ENCODE measurements around the gene FGD4. TPM values are rescaled to one million over a fixed set of nuclear protein-coding genes. Genes with fewer than 3 reads are reported as not detected.

FGD4 gene
- total RNA-seq, 3 donors from 2014 or later: 50.5 to 57.8 (median 56.3) TPM

- no peak overlapping the region for H3K4me3 ChIP-seq
- TF ChIP-seq CTCF (IDR thresholded peaks at IDR 0.05) (peak; percentile 42 to 78 (median 71)), POLR2A (IDR thresholded peaks at IDR 0.05) (no peak)
- H3K27me3 ChIP-seq: no peaks in the 10 kb centered on the region
- DNase-seq (ENCODE audit: low spot score in 2 of 2): no peak
- no peaks in the 10 kb centered on the region for H3K9me3 ChIP-seq
- H3K36me3 ChIP-seq: no peaks in the 10 kb centered on the region
- H3K4me1 ChIP-seq: no peaks in the 10 kb centered on the region
- intact Hi-C loops (cut with DNase I; ENCODE audit: low total_unique reads): no loop called here
- no peak overlapping the region for H3K27ac ChIP-seq
Observed at GRCh38 chr12:32365473-32366064, 33.8 kb upstream of the FGD4 start.

- H3K4me3 ChIP-seq: no peak overlapping the region
- no peak for TF ChIP-seq POLR2AphosphoS5 (IDR thresholded peaks at IDR 0.05)
- TF ChIP-seq CTCF (IDR thresholded peaks at IDR 0.05): no peak
- no peak for TF ChIP-seq POLR2A (IDR thresholded peaks at IDR 0.05)
- DNase-seq (ENCODE audit: low spot score in 2 of 2): no peak
- no peaks in the 10 kb centered on the region for H3K4me1 ChIP-seq
- H3K36me3 ChIP-seq: no peaks in the 10 kb centered on the region
- H3K27me3 ChIP-seq: no peaks in the 10 kb centered on the region
- H3K9me3 ChIP-seq: no peaks in the 10 kb centered on the region
- no peak overlapping the region for H3K27ac ChIP-seq
- intact Hi-C loops (cut with DNase I; ENCODE audit: low total_unique reads): no loop called here
Observed at GRCh38 chr12:32366714-32367113, 32.6 kb upstream of the FGD4 start.

- intact Hi-C loops (cut with DNase I; ENCODE audit: low total_unique reads): no loop called here
- H3K27ac ChIP-seq: no peak overlapping the region
- no peaks in the 10 kb centered on the region for H3K27me3 ChIP-seq
- no peaks in the 10 kb centered on the region for H3K9me3 ChIP-seq
- H3K36me3 ChIP-seq: no peaks in the 10 kb centered on the region
- no peak for TF ChIP-seq CTCF (IDR thresholded peaks at IDR 0.05)
- TF ChIP-seq POLR2AphosphoS5 (IDR thresholded peaks at IDR 0.05): no peak
- no peak for TF ChIP-seq POLR2A (IDR thresholded peaks at IDR 0.05)
- H3K4me1 ChIP-seq: no peaks in the 10 kb centered on the region
- no peak for DNase-seq (ENCODE audit: low spot score in 2 of 2)
- H3K4me3 ChIP-seq: no peak overlapping the region
Observed at GRCh38 chr12:32367381-32367780, 32.0 kb upstream of the FGD4 start.

GRCh38 chr12:32369202-32369601, 30.2 kb upstream of the FGD4 start:
- intact Hi-C loops (cut with DNase I; ENCODE audit: low total_unique reads): no loop called here
- TF ChIP-seq POLR2A (IDR thresholded peaks at IDR 0.05) (no peak), CTCF (IDR thresholded peaks at IDR 0.05) (no peak), POLR2AphosphoS5 (IDR thresholded peaks at IDR 0.05) (no peak)

GRCh38 chr12:32377344-32378055, 21.9 kb upstream of the FGD4 start:
- no peaks in the 10 kb centered on the region for H3K9me3 ChIP-seq
- intact Hi-C loops (cut with DNase I; ENCODE audit: low total_unique reads): no loop called here
- no peak overlapping the region for H3K4me3 ChIP-seq
- H3K4me1 ChIP-seq: no peaks in the 10 kb centered on the region
- H3K36me3 ChIP-seq: no peaks in the 10 kb centered on the region
- no peaks in the 10 kb centered on the region for H3K27me3 ChIP-seq
- no peak overlapping the region for H3K27ac ChIP-seq
- no peak for DNase-seq (ENCODE audit: low spot score in 2 of 2)
- TF ChIP-seq POLR2A (IDR thresholded peaks at IDR 0.05): no peak
- TF ChIP-seq CTCF (IDR thresholded peaks at IDR 0.05): no peak
- no peak for TF ChIP-seq POLR2AphosphoS5 (IDR thresholded peaks at IDR 0.05)

More at GRCh38 chr12:32369202-32369601, 30.2 kb upstream of the FGD4 start:
- Histone ChIP-seq H3K4me3 (no peak overlapping the region), H3K27ac (no peak overlapping the region), H3K27me3 (no peaks in the 10 kb centered on the region), H3K4me1 (no peaks in the 10 kb centered on the region), H3K36me3 (no peaks in the 10 kb centered on the region), H3K9me3 (no peaks in the 10 kb centered on the region)
- no peak for DNase-seq (ENCODE audit: low spot score in 2 of 2)
